ENCODE measurements around the gene ABCA4.

GRCh38 chr1:93964096-93964776, 156.7 kb downstream of the ABCA4 start:
- no peak for TF ChIP-seq EZH2 (IDR thresholded peaks at IDR 0.05)
- TF ChIP-seq POLR2AphosphoS5 (IDR thresholded peaks at IDR 0.05; ENCODE audit: borderline replicate concordance, low read depth, low read length): no peak

Measured in SK-N-MC (cell line).